GM23338 (cell line): Measurements from ENCODE around the gene TAF11. TPM values are rescaled to one million over a fixed set of nuclear protein-coding genes. Genes with fewer than 3 reads are reported as not detected.

ENCODE experiments used
- ATAC-seq: fragments of 200-7000 bp; cut with Tn5 transposase; 3 replicates; pipeline ENCODE4 v1.9.1; 2020
- DNase-seq: peaks from one replicate; pipeline ENCODE4 v3.0.0-alpha.2; 2015; ENCODE audit warnings: low spot score
- H2AFZ ChIP-seq: fragments of 200-600 bp; sonication (generic); 2 replicates; pipeline ENCODE4 v1.8.0; 2016; ENCODE audit warnings: antibody characterized with exemption, mild to moderate bottlenecking, moderate library complexity
- H3F3A ChIP-seq: fragments of 200-600 bp; sonication (generic); replicated peaks from 2 replicates; pipeline ENCODE4 v1.8.0; 2017; ENCODE audit warnings: antibody characterized with exemption, mixed run types, low read depth
- H3K27ac ChIP-seq: fragments of 200-600 bp; sonication (generic); 2 replicates; pipeline ENCODE4 v1.6.1; 2016; ENCODE audit warnings: low read depth
- H3K27me3 ChIP-seq: fragments of 200-600 bp; sonication (generic); 2 replicates; pipeline ENCODE4 v1.8.0; 2016; ENCODE audit warnings: mild to moderate bottlenecking, mixed run types, moderate library complexity; ENCODE audit not compliant: insufficient read depth
- H3K36me3 ChIP-seq: fragments of 200-600 bp; sonication (generic); 2 replicates; pipeline ENCODE4 v1.8.0; 2016; ENCODE audit warnings: mild to moderate bottlenecking; ENCODE audit not compliant: insufficient read depth
- H3K4me1 ChIP-seq: fragments of 200-600 bp; sonication (generic); 2 replicates; pipeline ENCODE4 v1.8.0; 2016; ENCODE audit warnings: mild to moderate bottlenecking, moderate library complexity; ENCODE audit not compliant: insufficient read depth
- H3K4me2 ChIP-seq: fragments of 200-600 bp; sonication (generic); 2 replicates; pipeline ENCODE4 v1.7.1; 2017; ENCODE audit warnings: mixed run types
- H3K4me3 ChIP-seq: fragments of 200-600 bp; sonication (generic); 2 replicates; pipeline ENCODE4 v1.6.1; 2016; ENCODE audit warnings: mixed run types
- H3K79me2 ChIP-seq: fragments of 200-600 bp; sonication (generic); replicated peaks from 2 replicates; pipeline ENCODE4 v1.8.0; 2017; ENCODE audit warnings: mild to moderate bottlenecking; ENCODE audit not compliant: insufficient read depth
- H3K9me2 ChIP-seq: fragments of 200-600 bp; sonication (generic); 2 replicates; pipeline ENCODE4 v1.8.0; 2017; ENCODE audit not compliant: insufficient read depth
- H4K20me1 ChIP-seq: fragments of 200-600 bp; sonication (generic); replicated peaks from 2 replicates; pipeline ENCODE4 v1.8.0; 2017; ENCODE audit warnings: mild to moderate bottlenecking; ENCODE audit not compliant: insufficient read depth
- H3K27ac Mint-ChIP-seq: 2 replicates; pipeline ENCODE4 v1.8.0; 2020; ENCODE audit warnings: inconsistent platforms, mild to moderate bottlenecking, moderate library complexity, mixed read lengths
- H3K27me3 Mint-ChIP-seq: 3 replicates; pipeline ENCODE4 v1.8.0; 2022; ENCODE audit warnings: low read depth, mild to moderate bottlenecking, moderate library complexity, mixed read lengths, inconsistent platforms; ENCODE audit not compliant: insufficient read depth, poor library complexity
- H3K36me3 Mint-ChIP-seq: 3 replicates; pipeline ENCODE4 v1.8.0; 2021; ENCODE audit warnings: low read depth, mild to moderate bottlenecking, inconsistent platforms, moderate library complexity, mixed read lengths
- H3K4me1 Mint-ChIP-seq: 3 replicates; pipeline ENCODE4 v1.8.0; 2020; ENCODE audit warnings: mild to moderate bottlenecking, inconsistent platforms, mixed read lengths
- H3K4me3 Mint-ChIP-seq: 3 replicates; pipeline ENCODE4 v1.8.0; 2021; ENCODE audit warnings: moderate library complexity, mild to moderate bottlenecking, inconsistent platforms, mixed read lengths
- H3K9me3 Mint-ChIP-seq: 3 replicates; pipeline ENCODE4 v1.8.0; 2020; ENCODE audit warnings: moderate library complexity, mild to moderate bottlenecking, inconsistent platforms, mixed read lengths
- CREB1 ChIP-seq: fragments of 250-450 bp; sonication (Bioruptor Pico); IDR thresholded peaks from 2 replicates; pipeline ENCODE4 v1.5.0; 2020; ENCODE audit warnings: low read depth, mild to moderate bottlenecking, moderate library complexity
- CTCF ChIP-seq, 2 experiments: fragments of 200-600 bp in 1 of 2; sonication (generic) in 1 of 2; conservative IDR thresholded peaks; 2 replicates each; pipeline versions ENCODE4 v1.5.1 to v1.6.1; 2016 to 2017; ENCODE audit warnings: antibody characterized with exemption in 2 of 2, low read depth in 2 of 2, mild to moderate bottlenecking in 2 of 2, moderate library complexity in 1 of 2
- EZH2phosphoT487 ChIP-seq: fragments of 200-600 bp; sonication (generic); IDR thresholded peaks from one replicate; pipeline ENCODE4 v1.8.1; 2018; ENCODE audit warnings: antibody characterized with exemption; ENCODE audit not compliant: unreplicated experiment
- JUNB ChIP-seq: IDR thresholded peaks from one replicate; pipeline ENCODE4 v1.6.1; 2016; ENCODE audit warnings: antibody characterized with exemption; ENCODE audit not compliant: unreplicated experiment
- NANOG ChIP-seq: IDR thresholded peaks from 2 replicates; pipeline ENCODE4 v1.6.1; 2016; ENCODE audit warnings: antibody characterized with exemption, borderline replicate concordance
- POLR2AphosphoS5 ChIP-seq: IDR thresholded peaks from 2 replicates; pipeline ENCODE4 v1.6.1; 2016; ENCODE audit warnings: antibody characterized with exemption, low read depth
- REST ChIP-seq: IDR thresholded peaks from one replicate; pipeline ENCODE4 v1.6.1; 2018; ENCODE audit warnings: antibody characterized with exemption; ENCODE audit not compliant: unreplicated experiment
- ZNF331 ChIP-seq: fragments of 250-450 bp; sonication (Bioruptor Pico); IDR thresholded peaks from 2 replicates; pipeline ENCODE4 v1.5.0; 2020; ENCODE audit warnings: low read depth, mild to moderate bottlenecking, moderate library complexity
- ZNF462 ChIP-seq: fragments of 250-450 bp; sonication (Bioruptor Pico); IDR thresholded peaks from 2 replicates; pipeline ENCODE4 v1.5.0; 2020; ENCODE audit warnings: mild to moderate bottlenecking, moderate library complexity
- polyA plus RNA-seq: library from polyadenylated mRNA; unstranded; fragments of >200 nt; fragmentation: Nextera tagmentation; extraction: Ambion mirVana; gene quantifications from 2 replicates; pipeline ENCODE4 v1.2.1, GENCODE V29; 2016
- total RNA-seq: library from RNA; depleted of rRNA; stranded (reverse); fragments of >200 nt; shearing (Covaris generic); gene quantifications from 2 replicates; pipeline ENCODE4 v1.2.3, GENCODE V29; 2014

The TAF11 gene
- total and polyA plus RNA-seq, 2 experiments from 2014 or later = 51.1 to 65.3 TPM

- Histone ChIP-seq H3K4me2 (no peak overlapping the region), H3K4me1 (no peaks in the 10 kb centered on the region; the same call in 1 of the 2 replicates), H2AFZ (no peak overlapping the region), H3K27me3 (no peaks in the 10 kb centered on the region), H3K4me3 (no peak overlapping the region), H4K20me1 (peaks cover 12% of the 10 kb centered on the region), H3K9me2 (no peaks in the 10 kb centered on the region), H3K79me2 (peaks cover 83% of the 10 kb centered on the region), H3K36me3 (no peaks in the 10 kb centered on the region), H3F3A (no peaks in the 10 kb centered on the region), H3K27ac (no peak overlapping the region)
- DNase-seq (no peak), ATAC-seq (no peak)
- Mint-ChIP-seq H3K9me3 (no peaks in the 10 kb centered on the region; the same call in 2 of the 3 replicates), H3K4me3 (no peak overlapping the region), H3K36me3 (no peaks in the 10 kb centered on the region; the same call in 2 of the 3 replicates), H3K4me1 (peaks cover 7% of the 10 kb centered on the region; the same call in 2 of the 3 replicates), H3K27me3 (no peaks in the 10 kb centered on the region), H3K27ac (peak overlapping the region; percentile 93)
- TF ChIP-seq ZNF331 (CRISPR knock-in tag) (no peak), NANOG (no peak), EZH2phosphoT487 (no peak), JUNB (no peak), POLR2AphosphoS5 (no peak), ZNF462 (CRISPR knock-in tag) (no peak), CREB1 (no peak), REST (no peak), CTCF (conservative IDR thresholded peaks at IDR 0.05; ENCODE audit: low read depth in 2 of 2) (no peak)
Observed at GRCh38 chr6:34901930-34902329, 14.1 kb upstream of the TAF11 start.
